ENCODE measurements around the gene LTN1.
"Not testable (repeated sequence)": the region's sequence is repeated elsewhere in the genome, so short reads cannot be mapped to it uniquely, and the experiment has no call there.

Gene LTN1, protein sequence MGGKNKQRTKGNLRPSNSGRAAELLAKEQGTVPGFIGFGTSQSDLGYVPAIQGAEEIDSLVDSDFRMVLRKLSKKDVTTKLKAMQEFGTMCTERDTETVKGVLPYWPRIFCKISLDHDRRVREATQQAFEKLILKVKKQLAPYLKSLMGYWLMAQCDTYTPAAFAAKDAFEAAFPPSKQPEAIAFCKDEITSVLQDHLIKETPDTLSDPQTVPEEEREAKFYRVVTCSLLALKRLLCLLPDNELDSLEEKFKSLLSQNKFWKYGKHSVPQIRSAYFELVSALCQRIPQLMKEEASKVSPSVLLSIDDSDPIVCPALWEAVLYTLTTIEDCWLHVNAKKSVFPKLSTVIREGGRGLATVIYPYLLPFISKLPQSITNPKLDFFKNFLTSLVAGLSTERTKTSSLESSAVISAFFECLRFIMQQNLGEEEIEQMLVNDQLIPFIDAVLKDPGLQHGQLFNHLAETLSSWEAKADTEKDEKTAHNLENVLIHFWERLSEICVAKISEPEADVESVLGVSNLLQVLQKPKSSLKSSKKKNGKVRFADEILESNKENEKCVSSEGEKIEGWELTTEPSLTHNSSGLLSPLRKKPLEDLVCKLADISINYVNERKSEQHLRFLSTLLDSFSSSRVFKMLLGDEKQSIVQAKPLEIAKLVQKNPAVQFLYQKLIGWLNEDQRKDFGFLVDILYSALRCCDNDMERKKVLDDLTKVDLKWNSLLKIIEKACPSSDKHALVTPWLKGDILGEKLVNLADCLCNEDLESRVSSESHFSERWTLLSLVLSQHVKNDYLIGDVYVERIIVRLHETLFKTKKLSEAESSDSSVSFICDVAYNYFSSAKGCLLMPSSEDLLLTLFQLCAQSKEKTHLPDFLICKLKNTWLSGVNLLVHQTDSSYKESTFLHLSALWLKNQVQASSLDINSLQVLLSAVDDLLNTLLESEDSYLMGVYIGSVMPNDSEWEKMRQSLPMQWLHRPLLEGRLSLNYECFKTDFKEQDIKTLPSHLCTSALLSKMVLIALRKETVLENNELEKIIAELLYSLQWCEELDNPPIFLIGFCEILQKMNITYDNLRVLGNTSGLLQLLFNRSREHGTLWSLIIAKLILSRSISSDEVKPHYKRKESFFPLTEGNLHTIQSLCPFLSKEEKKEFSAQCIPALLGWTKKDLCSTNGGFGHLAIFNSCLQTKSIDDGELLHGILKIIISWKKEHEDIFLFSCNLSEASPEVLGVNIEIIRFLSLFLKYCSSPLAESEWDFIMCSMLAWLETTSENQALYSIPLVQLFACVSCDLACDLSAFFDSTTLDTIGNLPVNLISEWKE (N-terminal part only)

DNA sequence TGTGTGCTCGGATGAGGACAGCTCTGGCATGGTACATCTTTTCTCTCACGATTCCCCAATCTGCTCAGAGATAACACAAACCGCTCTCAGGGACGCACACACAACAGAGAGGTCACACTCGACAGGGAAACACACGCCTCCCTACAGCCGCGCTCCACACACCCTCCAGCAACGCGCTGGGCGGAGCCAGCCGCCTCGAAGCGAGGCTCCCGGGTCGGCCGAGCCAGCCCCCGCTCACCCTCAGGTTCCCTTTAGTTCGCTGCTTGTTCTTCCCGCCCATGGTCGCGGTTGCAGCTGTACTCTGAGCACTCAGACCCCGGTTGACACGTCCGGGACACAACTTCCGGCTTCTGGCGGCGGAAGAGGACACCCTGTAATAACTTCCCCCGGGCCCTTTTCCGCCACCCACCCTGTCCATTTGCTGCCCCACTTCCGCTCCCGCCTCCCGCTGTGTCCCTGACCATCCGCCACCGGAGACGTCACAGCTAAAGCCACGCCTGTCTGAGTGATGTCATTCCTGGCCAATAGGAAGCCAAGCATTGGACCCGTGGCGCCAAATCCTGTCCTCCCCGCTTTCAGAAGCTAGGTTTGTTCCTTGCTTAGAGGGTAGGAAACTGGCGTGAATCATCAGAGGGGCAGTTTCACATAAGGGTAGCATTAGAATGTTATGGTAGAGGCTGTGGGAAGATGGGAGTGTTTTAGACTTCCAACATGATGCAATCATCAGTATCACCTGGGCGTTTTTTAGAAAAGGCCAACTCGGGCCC, at the start of gene LTN1:
Gene LTN1 (minus strand): TSS at position 352 of the 767 bp plus-strand sequence. CDS start 72 bp downstream, at position 280.
- DNase-seq (ENCODE audit: low read depth in 2 of 2): peak; percentile 98

DNA sequence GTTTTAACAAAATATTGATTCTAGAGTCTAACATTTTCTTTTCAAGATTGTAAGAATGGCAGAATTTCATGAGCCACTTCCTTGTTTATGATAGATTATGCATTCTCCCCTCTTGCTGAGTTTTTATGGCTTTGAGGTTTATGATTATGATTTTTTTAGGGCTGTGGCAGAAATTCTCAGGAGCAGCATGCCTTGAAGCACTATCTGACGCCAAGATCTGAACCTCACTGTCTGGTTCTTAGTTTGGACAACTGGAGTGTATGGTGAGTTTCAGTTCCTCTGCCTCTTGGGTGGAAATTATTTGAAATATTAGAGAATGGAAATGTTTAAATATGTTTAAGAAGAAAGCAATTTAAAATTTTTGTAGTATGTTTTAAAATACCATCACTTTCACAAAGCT, 42.0 kb upstream of the LTN1 start:
- no peak for DNase-seq (ENCODE audit: low read depth in 2 of 2)

DNA sequence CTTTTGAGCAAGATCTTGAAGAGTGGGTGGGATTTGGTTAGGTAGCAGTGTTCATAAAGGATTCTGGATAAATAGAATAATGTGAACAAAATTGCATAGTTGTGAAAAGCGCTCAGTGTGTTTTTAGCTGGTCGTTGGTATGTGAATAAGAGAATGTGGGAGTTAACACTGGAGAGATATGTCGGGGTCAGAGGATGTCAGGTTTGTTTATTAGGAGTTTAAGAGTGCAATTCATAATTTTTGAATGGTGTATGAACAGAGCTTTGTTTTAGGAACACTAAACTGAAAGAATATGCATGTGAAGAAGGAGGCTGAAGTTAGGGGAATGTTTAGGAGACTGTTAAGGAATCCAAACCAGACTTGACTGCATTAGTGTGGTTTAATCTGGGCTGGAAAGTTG, 41.2 kb upstream of the LTN1 start:
- no peak for DNase-seq (ENCODE audit: low read depth in 2 of 2)

DNA sequence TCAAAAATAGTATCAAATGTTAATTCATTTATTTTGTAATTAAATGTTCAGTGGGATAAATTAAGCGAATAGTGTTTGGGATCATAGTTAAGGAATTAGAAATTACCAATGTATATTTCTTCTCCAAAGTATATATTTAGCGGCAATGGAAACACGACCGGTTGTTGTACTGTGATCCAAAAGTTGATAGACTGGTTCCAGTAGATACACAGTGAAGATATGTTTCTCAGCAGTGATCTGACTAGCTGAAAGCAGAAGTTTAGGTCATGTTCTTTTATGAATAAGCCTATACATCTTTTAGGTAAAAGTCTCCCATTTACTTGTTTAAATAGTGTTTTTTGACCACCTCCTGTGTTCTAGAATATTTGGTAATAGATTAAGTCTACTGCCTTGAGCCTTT, 40.6 kb upstream of the LTN1 start:
- DNase-seq (ENCODE audit: low read depth in 2 of 2): no peak

GRCh38 chr21:29030909-29031308, 38.2 kb upstream of the LTN1 start:
- no peak for DNase-seq (ENCODE audit: low read depth in 2 of 2)

DNA sequence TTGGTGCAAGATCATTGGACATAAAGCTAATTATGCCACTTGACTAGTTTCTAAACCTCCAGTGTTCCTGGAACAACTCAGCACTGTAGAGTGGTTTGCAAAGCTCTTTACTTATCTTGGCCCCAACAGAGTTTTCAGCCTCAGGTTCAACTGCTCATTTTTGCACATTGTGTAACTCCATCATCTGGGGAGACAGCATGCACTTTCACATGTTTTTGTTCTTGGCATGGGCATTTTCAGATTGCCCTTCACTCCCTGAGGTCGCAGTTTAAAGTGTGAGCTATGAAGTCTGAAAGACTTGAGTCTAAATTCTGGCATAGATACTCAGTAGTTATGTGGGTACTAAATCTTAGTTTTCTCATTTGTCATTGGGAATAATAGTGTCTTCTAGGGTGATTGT, 36.8 kb upstream of the LTN1 start:
- no peak for DNase-seq (ENCODE audit: low read depth in 2 of 2)

GRCh38 chr21:29025328-29025713, 32.6 kb upstream of the LTN1 start:
- DNase-seq (ENCODE audit: low read depth in 2 of 2): no peak

DNA sequence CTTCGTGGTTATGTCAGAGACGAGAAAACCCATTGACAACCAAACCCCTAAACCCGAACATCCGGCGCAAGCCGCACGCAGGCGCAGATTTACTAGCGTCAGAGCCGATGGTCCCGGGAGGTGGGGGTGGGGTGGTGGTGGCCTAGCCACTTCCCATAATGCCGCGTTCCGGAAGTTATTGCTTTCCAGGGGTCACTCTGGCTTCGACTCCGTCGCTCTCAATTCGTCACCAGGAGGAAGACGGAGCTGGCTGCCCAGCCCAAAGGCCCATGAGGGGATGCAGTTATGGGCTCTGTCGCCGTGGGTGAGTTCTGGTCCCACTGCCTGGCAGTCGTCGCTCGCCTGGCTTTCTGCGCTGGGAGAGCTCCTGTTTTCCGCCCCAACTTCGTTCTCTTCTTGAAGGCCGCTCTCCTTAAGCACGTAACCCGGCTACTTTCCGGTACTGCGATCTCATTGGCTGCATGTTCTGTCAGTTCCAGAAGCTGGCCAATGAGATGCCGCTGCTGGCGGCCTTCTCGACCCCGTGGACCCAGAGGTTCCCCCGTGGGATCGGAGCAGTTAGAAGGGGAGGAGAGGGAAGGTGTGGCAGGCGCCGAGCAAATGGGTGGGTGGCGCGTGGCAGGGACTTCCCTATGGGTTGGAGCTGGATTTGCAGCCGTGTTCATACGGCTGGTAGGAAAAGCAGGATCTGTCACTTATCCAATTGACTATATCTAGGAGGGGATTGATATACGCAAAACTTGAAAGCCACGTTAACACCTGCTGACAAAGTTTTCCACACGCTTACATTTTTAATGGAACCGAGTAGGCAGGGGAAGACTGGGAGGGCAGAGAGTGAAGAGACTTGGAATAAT, 32.0 kb upstream of the LTN1 start, which contains the start of gene USP16:
Gene USP16 (plus strand): TSS at position 195 of the 854 bp plus-strand sequence. CDS start 3,246 bp downstream, outside the sequence.
- peak; percentile 86 to 88 for DNase-seq (ENCODE audit: low read depth in 2 of 2)

GRCh38 chr21:29022166-29022565, 29.5 kb upstream of the LTN1 start:
- DNase-seq (ENCODE audit: low read depth in 2 of 2): no peak

GRCh38 chr21:29018540-29018939, 25.9 kb upstream of the LTN1 start:
- no peak for DNase-seq (ENCODE audit: low read depth in 2 of 2)

- no peak for DNase-seq (ENCODE audit: low read depth in 2 of 2)
Measured at GRCh38 chr21:29017639-29018237, 25.1 kb upstream of the LTN1 start.

GRCh38 chr21:29011236-29011635, 18.6 kb upstream of the LTN1 start:
- not testable (repeated sequence) for DNase-seq (ENCODE audit: low read depth in 2 of 2)

DNA sequence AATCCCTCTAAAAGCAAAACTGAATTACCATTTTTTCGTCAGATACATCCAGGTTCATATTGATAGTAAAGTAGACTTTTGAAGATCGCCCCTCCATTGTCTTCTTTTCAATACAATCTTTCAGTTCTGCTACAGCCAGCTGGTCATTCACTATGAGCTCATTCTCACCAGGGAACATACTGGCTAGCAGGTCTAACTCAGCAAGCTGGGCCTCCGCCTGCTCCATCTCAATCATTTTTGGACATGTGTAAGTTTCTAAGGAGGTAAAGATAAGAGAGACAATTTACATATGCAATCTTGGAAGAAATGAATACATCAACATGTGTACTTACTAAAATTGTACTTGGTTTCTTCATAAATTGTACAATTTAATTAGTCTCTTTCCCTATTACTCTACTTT, 15.7 kb upstream of the LTN1 start:
- DNase-seq (ENCODE audit: low read depth in 2 of 2): no peak

DNA sequence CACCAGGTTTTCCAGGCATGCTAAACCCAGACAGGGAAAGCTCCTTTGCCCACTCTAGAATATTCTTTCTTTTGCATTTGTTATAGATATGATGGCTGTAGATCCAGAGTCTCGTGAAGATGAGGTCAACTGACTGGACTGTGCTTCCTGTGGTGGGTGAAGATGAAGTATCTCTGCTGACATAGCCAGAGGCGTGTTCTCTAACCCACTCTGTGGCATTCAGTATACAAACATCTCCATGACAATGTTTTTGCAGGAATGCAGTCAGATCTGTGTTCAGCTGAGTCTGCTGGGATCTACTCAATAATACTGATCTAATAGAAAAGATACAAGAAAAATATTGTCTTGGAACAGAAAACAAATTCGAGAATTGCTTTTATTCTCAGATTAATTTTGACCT, 15.1 kb upstream of the LTN1 start:
- DNase-seq (ENCODE audit: low read depth in 2 of 2): no peak

- no peak for DNase-seq (ENCODE audit: low read depth in 2 of 2)
Measured at GRCh38 chr21:29007135-29007534, 14.5 kb upstream of the LTN1 start.

GRCh38 chr21:29005696-29006095, 13.0 kb upstream of the LTN1 start:
- no peak for DNase-seq (ENCODE audit: low read depth in 2 of 2)

DNA sequence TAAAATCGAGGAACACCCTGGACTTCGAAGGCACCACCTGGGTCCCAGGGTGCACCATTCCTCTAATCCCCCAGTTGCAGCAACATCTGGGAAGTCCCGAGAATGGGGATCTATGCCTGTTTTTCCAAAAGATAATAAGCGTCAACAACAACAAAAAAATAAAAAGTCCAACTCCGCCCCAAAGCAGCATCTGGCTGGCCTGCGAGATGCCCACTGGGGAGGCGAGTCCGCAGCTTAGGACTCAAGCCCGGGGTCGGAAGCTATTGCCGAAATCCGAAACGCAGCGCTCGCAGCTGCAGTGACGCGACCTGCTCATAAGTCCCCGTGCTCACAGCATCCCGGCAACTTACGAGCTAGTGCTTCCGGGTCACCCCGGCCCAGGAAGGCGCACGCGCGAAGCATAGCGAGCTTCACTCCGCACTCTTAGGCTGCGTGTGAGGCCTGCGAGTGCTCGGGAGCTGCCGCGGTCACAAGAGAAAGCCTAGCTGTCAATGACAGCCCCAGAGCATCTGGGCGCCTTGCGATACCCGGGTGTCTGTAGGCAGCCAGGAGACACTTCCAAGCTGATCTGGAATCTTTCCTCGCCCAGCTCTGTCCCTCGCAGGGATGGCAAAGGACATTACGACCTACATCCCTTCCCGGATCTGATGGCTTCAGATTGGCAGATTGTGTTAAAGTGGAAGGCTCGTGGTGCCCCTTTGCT, 9.9 kb upstream of the LTN1 start:
- DNase-seq (ENCODE audit: low read depth in 2 of 2): peak; percentile 86 to 88

DNA sequence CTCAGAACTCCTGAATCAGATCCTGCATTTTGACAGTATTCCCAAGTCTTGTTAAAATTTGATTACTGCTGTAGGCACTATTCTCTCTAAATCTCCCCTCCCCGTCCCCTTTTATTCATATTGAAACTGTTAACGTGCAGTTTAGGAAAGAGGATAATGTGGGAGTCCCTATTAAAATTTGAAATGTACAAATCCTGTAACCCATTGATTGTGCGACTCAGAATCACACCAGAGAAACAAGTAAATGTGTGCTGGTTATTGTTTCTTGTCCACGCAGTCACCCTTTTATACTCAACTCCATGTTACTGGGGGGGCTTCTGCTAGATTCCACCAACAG, 584 bp upstream of the LTN1 start:
- DNase-seq (ENCODE audit: low read depth in 2 of 2): no peak

- no peak for DNase-seq (ENCODE audit: low read depth in 2 of 2)
Measured at GRCh38 chr21:28991861-28992525, 684 bp downstream of the LTN1 start.
